ENCODE results near the gene PET100.

- TF ChIP-seq CTCF (IDR thresholded peaks at IDR 0.05) (no peak), POLR2A (IDR thresholded peaks at IDR 0.05) (no peak), POLR2AphosphoS5 (IDR thresholded peaks at IDR 0.05) (no peak)
These were observed 22.2 kb upstream of the PET100 start for GRCh38 chr19:7607212-7607873.

Measured in upper lobe of left lung (tissue), 4 donors.